GM23338 (cell line): ENCODE data around the gene HSH2D.

ENCODE experiments used
- POLR2AphosphoS5 ChIP-seq: IDR thresholded peaks from 2 replicates; pipeline ENCODE4 v1.6.1; 2016; ENCODE audit warnings: antibody characterized with exemption, low read depth
- TF ChIP-seq, protein P1 (sequence below), 2 experiments: fragments of 200-600 bp in 1 of 2; sonication (generic) in 1 of 2; conservative IDR thresholded peaks; 2 replicates each; pipeline versions ENCODE4 v1.5.1 to v1.6.1; 2016 to 2017; ENCODE audit warnings: antibody characterized with exemption in 2 of 2, low read depth in 2 of 2, mild to moderate bottlenecking in 2 of 2, moderate library complexity in 1 of 2

- TF ChIP-seq, protein P1, sequence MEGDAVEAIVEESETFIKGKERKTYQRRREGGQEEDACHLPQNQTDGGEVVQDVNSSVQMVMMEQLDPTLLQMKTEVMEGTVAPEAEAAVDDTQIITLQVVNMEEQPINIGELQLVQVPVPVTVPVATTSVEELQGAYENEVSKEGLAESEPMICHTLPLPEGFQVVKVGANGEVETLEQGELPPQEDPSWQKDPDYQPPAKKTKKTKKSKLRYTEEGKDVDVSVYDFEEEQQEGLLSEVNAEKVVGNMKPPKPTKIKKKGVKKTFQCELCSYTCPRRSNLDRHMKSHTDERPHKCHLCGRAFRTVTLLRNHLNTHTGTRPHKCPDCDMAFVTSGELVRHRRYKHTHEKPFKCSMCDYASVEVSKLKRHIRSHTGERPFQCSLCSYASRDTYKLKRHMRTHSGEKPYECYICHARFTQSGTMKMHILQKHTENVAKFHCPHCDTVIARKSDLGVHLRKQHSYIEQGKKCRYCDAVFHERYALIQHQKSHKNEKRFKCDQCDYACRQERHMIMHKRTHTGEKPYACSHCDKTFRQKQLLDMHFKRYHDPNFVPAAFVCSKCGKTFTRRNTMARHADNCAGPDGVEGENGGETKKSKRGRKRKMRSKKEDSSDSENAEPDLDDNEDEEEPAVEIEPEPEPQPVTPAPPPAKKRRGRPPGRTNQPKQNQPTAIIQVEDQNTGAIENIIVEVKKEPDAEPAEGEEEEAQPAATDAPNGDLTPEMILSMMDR (conservative IDR thresholded peaks at IDR 0.05; ENCODE audit: low read depth in 2 of 2) = no peak
- TF ChIP-seq POLR2AphosphoS5 = no peak
Observed at GRCh38 chr19:16141043-16141442, 2.4 kb upstream of the HSH2D start.
